HepG2 (cell line): ENCODE data around the gene BCL11B. TPM values are rescaled to one million over a fixed set of nuclear protein-coding genes. Genes with fewer than 3 reads are reported as not detected.

Experiments used
- ATAC-seq: fragments of 200-7000 bp; cut with Tn5 transposase; 3 replicates; pipeline ENCODE4 v1.9.1; 2020; ENCODE audit warnings: mild to moderate bottlenecking, moderate library complexity
- BruUV-seq: library from RNA; stranded (reverse); fragments of 400-500 nt; replicated peaks from 2 replicates; lab custom pipeline; 2021; lab: Mats Ljungman, UMichigan
- CTCF ChIA-PET: fragments of 300-600 bp; formaldehyde crosslinking; extraction: SDS; loops from one replicate; lab custom pipeline; 2021; ENCODE audit warnings: low total read pairs, inconsistent platforms, low intra/inter-chr PET ratio; lab: Yijun Ruan, JAX
- POLR2A ChIA-PET: fragments of 350-600 bp; sonication (Branson Sonifier 250); formaldehyde crosslinking; loops from one replicate; lab custom pipeline; 2020; ENCODE audit warnings: antibody characterized with exemption, inconsistent platforms; lab: Yijun Ruan, JAX
- DNase-seq: peaks from one replicate; pipeline ENCODE4 v3.0.0-alpha.2; 2015; ENCODE audit warnings: low spot score
- FAIRE-seq: peaks from 3 replicates; lab custom pipeline; 2011; peaks lifted over from hg19 to GRCh38; lab: Jason Lieb, UNC
- H2AFZ ChIP-seq: one replicate; pipeline ENCODE4 v1.6.1; 2011; ENCODE audit warnings: low read length, inconsistent platforms
- H3K27ac ChIP-seq: fragments of 300-600 bp; 3 replicates; pipeline ENCODE4 v1.8.0; 2011; ENCODE audit warnings: mixed run types, mild to moderate bottlenecking, mixed read lengths, low read length, inconsistent platforms; ENCODE audit not compliant: insufficient read depth; ENCODE audit errors: extremely low read length
- H3K27me3 ChIP-seq, 2 experiments: fragments of 200-600 bp in 1 of 2; 2 replicates in 1 of 2; 3 replicates in 1 of 2; pipeline versions ENCODE4 v1.6.0 to v1.8.0; 2011; ENCODE audit warnings: low read length in 2 of 2, mild to moderate bottlenecking in 2 of 2, moderate library complexity in 2 of 2, inconsistent platforms in 1 of 2; ENCODE audit not compliant: insufficient read depth in 2 of 2, control insufficient read depth in 1 of 2
- H3K36me3 ChIP-seq, 2 experiments: fragments of 200-600 bp in 1 of 2; replicated peaks in 1 of 2; 2 replicates in 1 of 2; 3 replicates in 1 of 2; pipeline versions ENCODE4 v1.5.1 to v1.8.0; 2011; ENCODE audit warnings: low read length in 2 of 2, inconsistent platforms in 1 of 2; ENCODE audit not compliant: insufficient read depth in 2 of 2, control insufficient read depth in 1 of 2
- H3K4me1 ChIP-seq: 2 replicates; pipeline ENCODE4 v1.5.1; 2012; ENCODE audit warnings: low read length, inconsistent platforms; ENCODE audit not compliant: insufficient read depth
- H3K4me2 ChIP-seq: 2 replicates; pipeline ENCODE4 v1.6.0; 2011; ENCODE audit warnings: low read depth, low read length, inconsistent platforms
- H3K4me3 ChIP-seq, 3 experiments: fragments of 200-600 bp in 1 of 3; sonication (generic), shearing (Covaris generic) in 1 of 3; replicated peaks in 1 of 3; 2 replicates each; pipeline ENCODE4 v1.5.1; 2011 to 2016; ENCODE audit warnings: low read length in 3 of 3, inconsistent platforms in 2 of 3, low read depth in 2 of 3, mild to moderate bottlenecking in 2 of 3, control low read depth in 1 of 3, mixed read lengths in 1 of 3; ENCODE audit not compliant: insufficient read depth in 1 of 3
- H3K79me2 ChIP-seq: one replicate; pipeline ENCODE4 v1.6.1; 2011; ENCODE audit warnings: low read length, inconsistent platforms; ENCODE audit not compliant: insufficient read depth
- H3K9ac ChIP-seq: 2 replicates; pipeline ENCODE4 v1.6.0; 2011; ENCODE audit warnings: mild to moderate bottlenecking, low read depth, low read length, inconsistent platforms; ENCODE audit not compliant: insufficient read depth
- H3K9me3 ChIP-seq: 2 replicates; pipeline ENCODE4 v1.5.1; 2012; ENCODE audit warnings: mild to moderate bottlenecking, low read length
- H4K20me1 ChIP-seq: 2 replicates; pipeline ENCODE4 v1.6.0; 2011; ENCODE audit warnings: inconsistent platforms, mild to moderate bottlenecking, low read length, moderate library complexity; ENCODE audit not compliant: insufficient read depth
- ADNP ChIP-seq: sonication (generic); formaldehyde crosslinking; IDR thresholded peaks from 2 replicates; pipeline ENCODE4 v1.4.0; 2020; ENCODE audit warnings: missing genetic modification reagents
- ARNT ChIP-seq: fragments of 450-650 bp; IDR thresholded peaks from 2 replicates; pipeline ENCODE4 v1.6.1; 2017
- ATF4 ChIP-seq, 2 experiments: fragments of 450-650 bp in 1 of 2; sonication (generic) in 1 of 2; formaldehyde crosslinking; IDR thresholded peaks; 2 replicates each; pipeline versions ENCODE4 v1.5.0 to v1.8.0; 2020 to 2022; ENCODE audit warnings: mild to moderate bottlenecking in 1 of 2, missing genetic modification reagents in 1 of 2
- GPBP1L1 ChIP-seq: sonication (generic); formaldehyde crosslinking; IDR thresholded peaks from 2 replicates; pipeline ENCODE4 v1.5.0; 2020; ENCODE audit warnings: mild to moderate bottlenecking, missing genetic modification reagents
- HOXA9 ChIP-seq: sonication (generic); formaldehyde crosslinking; IDR thresholded peaks from 2 replicates; pipeline ENCODE4 v1.8.1; 2022; ENCODE audit warnings: missing genetic modification reagents, mild to moderate bottlenecking, moderate library complexity, borderline replicate concordance
- NFIB ChIP-seq: sonication (generic); formaldehyde crosslinking; IDR thresholded peaks from 2 replicates; pipeline ENCODE4 v1.9.0; 2021; ENCODE audit warnings: missing genetic modification reagents, mild to moderate bottlenecking, borderline replicate concordance
- PHF21A ChIP-seq: sonication (generic); formaldehyde crosslinking; IDR thresholded peaks from 2 replicates; pipeline ENCODE4 v1.5.0; 2020; ENCODE audit warnings: mild to moderate bottlenecking, missing genetic modification reagents
- PRDM10 ChIP-seq: sonication (generic); formaldehyde crosslinking; IDR thresholded peaks from 2 replicates; pipeline ENCODE4 v1.4.0; 2020; ENCODE audit warnings: low read depth, missing genetic modification reagents
- RARG ChIP-seq: sonication (generic); formaldehyde crosslinking; IDR thresholded peaks from 2 replicates; pipeline ENCODE4 v1.4.0; 2020; ENCODE audit warnings: low read depth, mild to moderate bottlenecking, missing genetic modification reagents
- TEAD3 ChIP-seq: optimal IDR thresholded peaks from 2 replicates; pipeline ENCODE3; 2016; ENCODE audit warnings: borderline replicate concordance
- ZNF446 ChIP-seq: sonication (generic); formaldehyde crosslinking; IDR thresholded peaks from 2 replicates; pipeline ENCODE4 v1.5.0; 2020; ENCODE audit warnings: mild to moderate bottlenecking, missing genetic modification reagents
- ZNF501 ChIP-seq: sonication (generic); formaldehyde crosslinking; IDR thresholded peaks from 2 replicates; pipeline ENCODE4 v1.5.1; 2020; ENCODE audit warnings: mild to moderate bottlenecking, moderate library complexity, missing genetic modification reagents
- ZNF883 ChIP-seq: sonication (generic); formaldehyde crosslinking; IDR thresholded peaks from 2 replicates; pipeline ENCODE4 v1.5.1; 2020; ENCODE audit warnings: mild to moderate bottlenecking, missing genetic modification reagents; ENCODE audit errors: not compliant biosample characterization
- ZSCAN12 ChIP-seq: sonication (generic); formaldehyde crosslinking; IDR thresholded peaks from 2 replicates; pipeline ENCODE4 v1.9.0; 2021; ENCODE audit warnings: mild to moderate bottlenecking, missing genetic modification reagents
- WGBS: methylation state at CpG from one replicate; pipeline ENCODE4 v1.1.6; 2017; ENCODE audit warnings: low lambda C conversion rate; 5-methylcytosine and 5-hydroxymethylcytosine counted together
- in situ Hi-C: cut with HindIII; loops from 2 replicates; pipeline ENCODE4 v1.10.0; 2017; ENCODE audit warnings: low pct_unique_long_range_greater_than_20kb; ENCODE audit not compliant: extremely low pct_ligation_motif_present
- intact Hi-C: fragments of 100-400 bp; cut with micrococcal nuclease; formaldehyde crosslinking; loops from one replicate; pipeline ENCODE4 v1.10.0; 2022; ENCODE audit not compliant: unreplicated experiment
- polyA plus RNA-seq, 8 experiments: library from polyadenylated mRNA; depleted of rRNA in 3 of 8; stranded (reverse) in 7 of 8; unstranded in 1 of 8; fragments of >200 nt; fragmentation: Illumina TruSeq in 4 of 8; extraction: Trizol in 4 of 8; gene quantifications; 2 replicates each; pipeline versions ENCODE4 v1.2.1 to v1.2.3, GENCODE V29; 2011 to 2016; ENCODE audit warnings: low read depth in 4 of 8, missing spikeins in 1 of 8, mixed read lengths in 1 of 8; ENCODE audit not compliant: insufficient read depth in 1 of 8
- total RNA-seq, 5 experiments: library from RNA; depleted of rRNA; stranded (reverse); fragments of >200 nt; fragmentation: Illumina TruSeq; extraction: Trizol; gene quantifications; 2 replicates each; pipeline ENCODE4 v1.2.3, GENCODE V29; 2016; ENCODE audit warnings: low read depth in 1 of 5
- TF ChIP-seq, protein P1 (sequence below): sonication (generic); IDR thresholded peaks from 2 replicates; pipeline ENCODE4 v1.6.1; 2016; ENCODE audit warnings: low read depth, borderline replicate concordance
- TF ChIP-seq, protein P2 (sequence below), 2 experiments: sonication (generic) in 1 of 2; formaldehyde crosslinking in 1 of 2; IDR thresholded peaks; 2 replicates each; pipeline versions ENCODE4 v1.5.1 to v1.6.1; 2011 to 2020; ENCODE audit warnings: borderline replicate concordance in 1 of 2, low read depth in 1 of 2, low read length in 1 of 2, mild to moderate bottlenecking in 1 of 2, missing genetic modification reagents in 1 of 2, moderate library complexity in 1 of 2

BCL11B gene
- total and polyA plus RNA-seq, 2 of the 13 experiments (the other 11 are each of a cell fraction or from before 2014, with no cell fraction given), result not detected

DNA sequence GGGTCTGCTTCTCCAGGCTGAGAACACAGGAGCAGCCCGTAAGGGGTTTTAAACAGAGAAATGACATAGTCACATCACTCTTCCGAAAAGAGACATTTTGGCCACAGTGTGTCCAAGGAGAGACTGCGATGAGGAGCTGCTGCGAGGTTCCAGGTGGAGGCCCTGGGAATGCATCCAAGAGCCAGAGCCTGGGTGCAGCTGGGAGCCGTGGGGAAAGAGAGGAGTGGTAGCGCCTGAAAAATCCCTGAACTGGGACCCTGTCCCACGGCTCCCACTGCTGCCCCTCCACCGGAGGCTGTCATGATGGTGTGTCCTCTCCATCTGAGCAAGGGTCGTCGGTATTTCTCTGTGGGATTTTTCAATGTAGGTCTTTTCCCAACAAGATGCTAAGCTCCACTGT lies 146.9 kb downstream of the BCL11B start:
- no TSS peak for BruUV-seq
- intact Hi-C loops, result no loop called here
- H3K27ac ChIP-seq, result no peak overlapping the region
- no peak overlapping the region for H2AFZ ChIP-seq
- FAIRE-seq (no peak), ATAC-seq (no peak), DNase-seq (no peak)
- no peak overlapping the region for H3K4me3 ChIP-seq
- POLR2A ChIA-PET, result no interaction called here
- no peak overlapping the region for H3K4me2 ChIP-seq
- H3K27me3 ChIP-seq, result peaks cover 0 to 5% of the 10 kb centered on the region in 2 experiments; a peak in 1 of 5 replicates
- WGBS, result 67% methylated on average over 6 of the region's 10 CpGs
- no peaks in the 10 kb centered on the region for H3K9me3 ChIP-seq
- no peaks in the 10 kb centered on the region for H3K36me3 ChIP-seq
- 0 out of 2 replicates have a peak, but pooled peaks cover 8% of the 10 kb centered on the region for H3K4me1 ChIP-seq
- H3K79me2 ChIP-seq, result no peaks in the 10 kb centered on the region
- no peak overlapping the region for H3K9ac ChIP-seq
- no peaks in the 10 kb centered on the region for H4K20me1 ChIP-seq
- CTCF ChIA-PET, result no interaction called here
- in situ Hi-C loops, result loop anchor here (10.0 kb wide), 1 partner anchor 140 kb away; no protein-coding TSS in a partner anchor
- TF ChIP-seq ATF4 (CRISPR knock-in tag; IDR thresholded peaks at IDR 0.05) (no peak), NFIB (CRISPR knock-in tag) (no peak), TEAD3 (no peak), HOXA9 (CRISPR knock-in tag) (no peak), ARNT (no peak), PHF21A (CRISPR knock-in tag) (no peak), GPBP1L1 (no peak), ZNF501 (CRISPR knock-in tag) (no peak), RARG (CRISPR knock-in tag) (no peak), ZSCAN12 (no peak), PRDM10 (CRISPR knock-in tag) (no peak), ADNP (CRISPR knock-in tag) (no peak), ZNF883 (CRISPR knock-in tag) (no peak), ZNF446 (CRISPR knock-in tag) (no peak)
- TF ChIP-seq, protein P1, sequence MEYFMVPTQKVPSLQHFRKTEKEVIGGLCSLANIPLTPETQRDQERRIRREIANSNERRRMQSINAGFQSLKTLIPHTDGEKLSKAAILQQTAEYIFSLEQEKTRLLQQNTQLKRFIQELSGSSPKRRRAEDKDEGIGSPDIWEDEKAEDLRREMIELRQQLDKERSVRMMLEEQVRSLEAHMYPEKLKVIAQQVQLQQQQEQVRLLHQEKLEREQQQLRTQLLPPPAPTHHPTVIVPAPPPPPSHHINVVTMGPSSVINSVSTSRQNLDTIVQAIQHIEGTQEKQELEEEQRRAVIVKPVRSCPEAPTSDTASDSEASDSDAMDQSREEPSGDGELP, result no peak
- TF ChIP-seq, protein P2, sequence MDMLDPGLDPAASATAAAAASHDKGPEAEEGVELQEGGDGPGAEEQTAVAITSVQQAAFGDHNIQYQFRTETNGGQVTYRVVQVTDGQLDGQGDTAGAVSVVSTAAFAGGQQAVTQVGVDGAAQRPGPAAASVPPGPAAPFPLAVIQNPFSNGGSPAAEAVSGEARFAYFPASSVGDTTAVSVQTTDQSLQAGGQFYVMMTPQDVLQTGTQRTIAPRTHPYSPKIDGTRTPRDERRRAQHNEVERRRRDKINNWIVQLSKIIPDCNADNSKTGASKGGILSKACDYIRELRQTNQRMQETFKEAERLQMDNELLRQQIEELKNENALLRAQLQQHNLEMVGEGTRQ (IDR thresholded peaks at IDR 0.05; ENCODE audit: low read depth, low read length), result no peak
- TF ChIP-seq, protein P2 (CRISPR knock-in tag; IDR thresholded peaks at IDR 0.05; ENCODE audit: borderline replicate concordance), result no peak
